MM.1S (cell line): Measurements from ENCODE around the gene VSIG2.

Experiments
- CTCF ChIP-seq: fragments of 300-600 bp; sonication (generic); IDR thresholded peaks from 2 replicates; pipeline ENCODE4 v1.5.1; 2016; ENCODE audit warnings: antibody characterized with exemption, low read length, mixed read lengths
- EZH2 ChIP-seq: fragments of 300-600 bp; sonication (generic); optimal IDR thresholded peaks from 2 replicates; pipeline ENCODE3; 2017; ENCODE audit warnings: low read depth, mild to moderate bottlenecking, antibody characterized with exemption, low read length, mixed read lengths

GRCh38 chr11:124743050-124743449 lies 9.0 kb downstream of the VSIG2 start:
- TF ChIP-seq CTCF (no peak), EZH2 (no peak)
